ENCODE measurements around the gene DMXL1.

- no peak for TF ChIP-seq CTCF (IDR thresholded peaks at IDR 0.05; ENCODE audit: low read length)
- TF ChIP-seq EZH2phosphoT487 (IDR thresholded peaks at IDR 0.05; ENCODE audit: low read length): no peak
Observed at GRCh38 chr5:119048246-119048645, 22.6 kb upstream of the DMXL1 start.
